ENCODE measurements around the gene PLAAT2.

GRCh38 chr11:63535734-63536133, 27.4 kb downstream of the PLAAT2 start:
- TF ChIP-seq CTCF (IDR thresholded peaks at IDR 0.05) (no peak), POLR2A (IDR thresholded peaks at IDR 0.05) (no peak), POLR2AphosphoS5 (IDR thresholded peaks at IDR 0.05; ENCODE audit: insufficient read depth in 1 of 2, low read depth in 1 of 2) (no peak)

All from vagina (tissue), 2 donors.